Astrocyte (in vitro differentiated cells and primary cell): ENCODE measurements around the gene UTP18. TPM values are rescaled to one million over a fixed set of nuclear protein-coding genes. Genes with fewer than 3 reads are reported as not detected.

Experiments used
- DNase-seq: peaks from one replicate; pipeline ENCODE4 v3.0.0-alpha.2; 2010; ENCODE audit warnings: low read depth
- FAIRE-seq: peaks from 2 replicates; lab custom pipeline; 2011; peaks lifted over from hg19 to GRCh38; lab: Jason Lieb, UNC
- H2AFZ ChIP-seq: 2 replicates; pipeline ENCODE4 v1.6.0; 2012; ENCODE audit warnings: low read depth, low read length, inconsistent platforms
- H3K27ac ChIP-seq: 2 replicates; pipeline ENCODE4 v1.5.1; 2011; ENCODE audit warnings: low read depth, low read length, inconsistent platforms
- H3K27me3 ChIP-seq: 2 replicates; pipeline ENCODE4 v1.6.0; 2011; ENCODE audit warnings: low read length, inconsistent platforms; ENCODE audit not compliant: insufficient read depth
- H3K36me3 ChIP-seq: 2 replicates; pipeline ENCODE4 v1.5.1; 2011; ENCODE audit warnings: low read length, inconsistent platforms; ENCODE audit not compliant: insufficient read depth
- H3K4me1 ChIP-seq: 2 replicates; pipeline ENCODE4 v1.5.1; 2011; ENCODE audit warnings: low read length, inconsistent platforms; ENCODE audit not compliant: insufficient read depth
- H3K4me2 ChIP-seq: 2 replicates; pipeline ENCODE4 v1.6.0; 2012; ENCODE audit warnings: low read length, inconsistent platforms
- H3K4me3 ChIP-seq: 2 replicates; pipeline ENCODE4 v1.5.1; 2011; ENCODE audit warnings: low read depth, mild to moderate bottlenecking, low read length, inconsistent platforms; ENCODE audit not compliant: insufficient read depth
- H3K79me2 ChIP-seq: 2 replicates; pipeline ENCODE4 v1.6.0; 2012; ENCODE audit warnings: mild to moderate bottlenecking, low read length, inconsistent platforms; ENCODE audit not compliant: insufficient read depth
- H3K9ac ChIP-seq: 2 replicates; pipeline ENCODE4 v1.6.0; 2012; ENCODE audit warnings: mild to moderate bottlenecking, low read length, inconsistent platforms
- H3K9me3 ChIP-seq: 2 replicates; pipeline ENCODE4 v1.5.1; 2012; ENCODE audit warnings: low read depth, mild to moderate bottlenecking, low read length, inconsistent platforms; ENCODE audit not compliant: insufficient read depth
- H4K20me1 ChIP-seq: 2 replicates; pipeline ENCODE4 v1.6.0; 2012; ENCODE audit warnings: low read length, inconsistent platforms; ENCODE audit not compliant: insufficient read depth
- H3K27ac Mint-ChIP-seq: one replicate; pipeline ENCODE4 v1.8.0; 2021; ENCODE audit warnings: mild to moderate bottlenecking, mixed read lengths; ENCODE audit not compliant: unreplicated experiment
- H3K27me3 Mint-ChIP-seq: one replicate; pipeline ENCODE4 v1.8.0; 2021; ENCODE audit warnings: low read depth, mixed read lengths; ENCODE audit not compliant: unreplicated experiment
- H3K36me3 Mint-ChIP-seq: one replicate; pipeline ENCODE4 v1.8.0; 2021; ENCODE audit warnings: low read depth, mixed read lengths; ENCODE audit not compliant: unreplicated experiment
- H3K4me1 Mint-ChIP-seq: one replicate; pipeline ENCODE4 v1.8.0; 2021; ENCODE audit warnings: low read depth, mixed read lengths; ENCODE audit not compliant: unreplicated experiment
- H3K4me3 Mint-ChIP-seq: one replicate; pipeline ENCODE4 v1.8.0; 2021; ENCODE audit warnings: mild to moderate bottlenecking, moderate library complexity, mixed read lengths; ENCODE audit not compliant: unreplicated experiment
- H3K9me3 Mint-ChIP-seq: one replicate; pipeline ENCODE4 v1.8.0; 2021; ENCODE audit warnings: mild to moderate bottlenecking, mixed read lengths; ENCODE audit not compliant: unreplicated experiment
- EZH2 ChIP-seq: IDR thresholded peaks from 2 replicates; pipeline ENCODE4 v1.6.1; 2012; ENCODE audit warnings: mild to moderate bottlenecking, low read length, inconsistent platforms; ENCODE audit not compliant: insufficient read depth
- total RNA-seq: library from RNA; stranded (reverse); gene quantifications from 2 replicates; pipeline ENCODE4 v1.2.1, GENCODE V29; 2021

UTP18 gene
- total RNA-seq, 1 donor from 2014 or later = 35.0 TPM

- H3K36me3 ChIP-seq = no peaks in the 10 kb centered on the region
- H3K27me3 ChIP-seq = peaks cover 3% of the 10 kb centered on the region
- FAIRE-seq (no peak), DNase-seq (no peak)
- no peak overlapping the region for H3K4me3 ChIP-seq
- Mint-ChIP-seq H3K27ac (no peak overlapping the region), H3K36me3 (no peaks in the 10 kb centered on the region), H3K9me3 (no peaks in the 10 kb centered on the region), H3K4me3 (no peak overlapping the region), H3K4me1 (no peaks in the 10 kb centered on the region), H3K27me3 (peaks cover 15% of the 10 kb centered on the region)
- no peaks in the 10 kb centered on the region for H3K79me2 ChIP-seq
- no peak for TF ChIP-seq EZH2
- no peak overlapping the region for H2AFZ ChIP-seq
- H3K9ac ChIP-seq = no peak overlapping the region
- no peaks in the 10 kb centered on the region for H3K9me3 ChIP-seq
- H3K27ac ChIP-seq = no peak overlapping the region
- H3K4me2 ChIP-seq = peak overlapping the region; percentile 5
- no peaks in the 10 kb centered on the region for H3K4me1 ChIP-seq
- no peaks in the 10 kb centered on the region for H4K20me1 ChIP-seq
Measured at GRCh38 chr17:51346218-51346982, 86.1 kb downstream of the UTP18 start.

Other genes starting within 250 kb of the UTP18 start
- 97.7 and 102 TPM in 2 replicates for gene SPAG9, start 139.7 kb upstream of the UTP18 start, total RNA-seq
- gene NME1, start 107.0 kb upstream of the UTP18 start, total RNA-seq = 222 and 236 TPM in 2 replicates
- 799 and 894 TPM in 2 replicates for gene NME2, start 94.1 kb upstream of the UTP18 start, total RNA-seq
- gene MBTD1, start 497 bp upstream of the UTP18 start, total RNA-seq = 11.1 and 11.3 TPM in 2 replicates